NB4 (cell line): ENCODE measurements around the gene PALM.

Experiments used
- POLR2A ChIP-seq: IDR thresholded peaks from 2 replicates; pipeline ENCODE4 v1.6.1; 2011; ENCODE audit warnings: mild to moderate bottlenecking; ENCODE audit not compliant: insufficient read length; ENCODE audit errors: extremely low read depth
- TF ChIP-seq, protein P1 (sequence below): IDR thresholded peaks from one replicate; pipeline ENCODE4 v1.5.1; 2012; ENCODE audit warnings: low read depth, low read length

DNA sequence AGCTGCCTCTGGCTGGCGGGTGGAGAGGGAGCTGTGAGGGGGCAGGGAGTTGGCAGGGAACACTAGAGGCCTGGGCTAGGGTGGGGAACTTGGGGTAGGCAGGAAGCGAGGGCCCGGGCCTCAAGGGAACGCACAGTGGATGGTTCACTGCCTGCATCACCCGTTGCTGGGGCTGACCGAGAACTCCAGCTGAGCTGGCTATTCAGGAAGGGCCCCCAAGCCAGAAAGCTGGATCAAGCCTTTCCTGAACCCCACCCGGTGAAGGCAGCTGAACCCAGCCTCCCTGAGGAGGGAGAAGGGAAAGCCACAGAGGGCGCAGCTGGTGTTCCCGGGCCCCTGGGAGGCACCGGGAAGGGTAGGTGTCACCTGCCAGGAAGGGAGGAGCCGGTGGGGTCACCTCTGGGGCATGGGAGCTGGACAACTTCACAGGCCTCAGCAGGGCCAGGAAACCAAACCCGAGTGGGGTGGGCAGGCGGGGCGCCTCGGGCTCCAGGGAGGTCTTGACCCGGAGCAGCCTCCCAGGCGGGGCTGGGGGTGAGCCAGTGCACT, 13.9 kb downstream of the PALM start:
- TF ChIP-seq POLR2A = no peak
- TF ChIP-seq, protein P1, sequence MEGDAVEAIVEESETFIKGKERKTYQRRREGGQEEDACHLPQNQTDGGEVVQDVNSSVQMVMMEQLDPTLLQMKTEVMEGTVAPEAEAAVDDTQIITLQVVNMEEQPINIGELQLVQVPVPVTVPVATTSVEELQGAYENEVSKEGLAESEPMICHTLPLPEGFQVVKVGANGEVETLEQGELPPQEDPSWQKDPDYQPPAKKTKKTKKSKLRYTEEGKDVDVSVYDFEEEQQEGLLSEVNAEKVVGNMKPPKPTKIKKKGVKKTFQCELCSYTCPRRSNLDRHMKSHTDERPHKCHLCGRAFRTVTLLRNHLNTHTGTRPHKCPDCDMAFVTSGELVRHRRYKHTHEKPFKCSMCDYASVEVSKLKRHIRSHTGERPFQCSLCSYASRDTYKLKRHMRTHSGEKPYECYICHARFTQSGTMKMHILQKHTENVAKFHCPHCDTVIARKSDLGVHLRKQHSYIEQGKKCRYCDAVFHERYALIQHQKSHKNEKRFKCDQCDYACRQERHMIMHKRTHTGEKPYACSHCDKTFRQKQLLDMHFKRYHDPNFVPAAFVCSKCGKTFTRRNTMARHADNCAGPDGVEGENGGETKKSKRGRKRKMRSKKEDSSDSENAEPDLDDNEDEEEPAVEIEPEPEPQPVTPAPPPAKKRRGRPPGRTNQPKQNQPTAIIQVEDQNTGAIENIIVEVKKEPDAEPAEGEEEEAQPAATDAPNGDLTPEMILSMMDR = no peak
